Activated naive CD8-positive, alpha-beta T cell treated with anti-CD3 and anti-CD28 coated beads, Interleukin-2, amount 10 ng/mL, durations not matched to agents 7 days and 5 days (primary cell): ENCODE results near the gene TIAM1. TPM values are rescaled to one million over a fixed set of nuclear protein-coding genes. Genes with fewer than 3 reads are reported as not detected.

Experiments
- ATAC-seq: fragments of 150-1000 bp; cut with Tn5 transposase; one replicate; pipeline ENCODE4 v1.10.0; 2021; ENCODE audit warnings: low read depth, moderate library complexity
- POLR2A ChIA-PET: fragments of 350-600 bp; sonication (Branson Sonifier 250); formaldehyde crosslinking; loops from one replicate; lab custom pipeline; 2021; ENCODE audit warnings: antibody characterized with exemption; lab: Charles Lee
- DNase-seq: peaks from one replicate; pipeline ENCODE4 v3.0.0; 2021
- H3K27ac Mint-ChIP-seq: one replicate; pipeline ENCODE4 v1.8.0; 2022; ENCODE audit warnings: mild to moderate bottlenecking, mixed read lengths
- H3K27me3 Mint-ChIP-seq: one replicate; pipeline ENCODE4 v1.8.0; 2022; ENCODE audit warnings: mild to moderate bottlenecking, moderate library complexity, mixed read lengths
- H3K36me3 Mint-ChIP-seq: one replicate; pipeline ENCODE4 v1.8.0; 2021; ENCODE audit warnings: mild to moderate bottlenecking, mixed read lengths
- H3K4me1 Mint-ChIP-seq: one replicate; pipeline ENCODE4 v1.8.0; 2021; ENCODE audit warnings: mixed read lengths
- H3K4me3 Mint-ChIP-seq: one replicate; pipeline ENCODE4 v1.8.0; 2022; ENCODE audit warnings: mild to moderate bottlenecking, moderate library complexity, mixed read lengths
- H3K9me3 Mint-ChIP-seq: one replicate; pipeline ENCODE4 v1.8.0; 2021; ENCODE audit warnings: mixed read lengths
- total RNA-seq, 2 experiments: library from RNA; stranded (reverse); gene quantifications; one replicate each; pipeline ENCODE4 v1.2.3, GENCODE V29; 2021

The TIAM1 gene
- total RNA-seq, 2 experiments from 2014 or later, result 21.8 to 23.7 TPM

DNA sequence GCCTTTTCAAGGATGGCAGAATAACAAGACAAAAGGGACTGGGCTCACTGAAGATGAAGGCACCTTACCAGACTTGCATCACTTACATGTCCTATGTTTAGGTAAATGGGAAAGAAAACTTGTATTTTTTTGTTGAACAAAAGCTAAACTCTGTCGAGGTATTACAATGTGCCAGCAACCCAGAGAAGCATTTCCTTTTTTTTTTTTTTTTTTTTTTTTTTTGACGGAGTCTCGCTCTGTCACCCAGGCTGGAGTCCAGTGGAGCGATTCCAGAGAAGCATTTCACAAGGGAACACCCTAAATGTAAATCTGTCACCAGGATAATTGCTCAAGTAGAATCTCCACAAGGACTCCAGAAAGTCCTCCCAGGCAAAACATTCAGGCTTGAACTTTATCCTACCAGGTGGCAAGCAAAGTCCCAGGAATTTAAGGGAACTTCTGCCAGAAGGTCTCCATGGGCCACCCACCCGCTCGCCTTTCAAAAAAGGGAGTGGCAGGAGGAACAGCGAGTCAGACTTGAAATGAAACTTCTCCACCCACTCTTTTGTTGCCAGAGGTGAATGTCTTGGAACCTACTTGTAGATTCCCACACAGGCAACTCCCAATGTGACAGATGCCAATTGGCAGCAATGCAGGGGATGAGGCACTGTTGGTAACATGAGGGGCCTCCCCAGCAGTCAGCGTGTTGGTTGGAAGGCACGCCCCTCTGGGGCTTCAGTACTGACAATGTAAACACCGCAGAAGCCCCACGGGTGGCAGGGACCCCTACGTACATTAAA lies 125.0 kb downstream of the TIAM1 start:
- H3K27me3 Mint-ChIP-seq, result peaks cover 2% of the 10 kb centered on the region
- H3K4me3 Mint-ChIP-seq, result no peak overlapping the region
- no peaks in the 10 kb centered on the region for H3K9me3 Mint-ChIP-seq
- no peak for ATAC-seq
- H3K27ac Mint-ChIP-seq, result no peak overlapping the region
- peaks cover 2% of the 10 kb centered on the region for H3K4me1 Mint-ChIP-seq
- POLR2A ChIA-PET, result interaction anchor here (0.6 kb wide), 1 partner anchor 25 kb away, joined by 3 read pairs; no protein-coding TSS in a partner anchor
- peaks cover 10% of the 10 kb centered on the region for H3K36me3 Mint-ChIP-seq
- DNase-seq, result no peak

GRCh38 chr21:31216206-31216605 lies 127.9 kb downstream of the TIAM1 start:
- ATAC-seq (no peak), DNase-seq (no peak)
- no peak overlapping the region for H3K4me3 Mint-ChIP-seq
- peaks cover 2% of the 10 kb centered on the region for H3K4me1 Mint-ChIP-seq
- H3K27me3 Mint-ChIP-seq, result peaks cover 2% of the 10 kb centered on the region
- H3K27ac Mint-ChIP-seq, result no peak overlapping the region
- peaks cover 6% of the 10 kb centered on the region for H3K36me3 Mint-ChIP-seq
- POLR2A ChIA-PET, result no interaction called here
- no peaks in the 10 kb centered on the region for H3K9me3 Mint-ChIP-seq

GRCh38 chr21:31213787-31214186 lies 130.3 kb downstream of the TIAM1 start:
- POLR2A ChIA-PET, result interaction anchor here (0.6 kb wide), 1 partner anchor 15 kb away, joined by 3 read pairs; no protein-coding TSS in a partner anchor
- no peaks in the 10 kb centered on the region for H3K9me3 Mint-ChIP-seq
- no peak overlapping the region for H3K4me3 Mint-ChIP-seq
- H3K4me1 Mint-ChIP-seq, result peaks cover 2% of the 10 kb centered on the region
- peaks cover 9% of the 10 kb centered on the region for H3K36me3 Mint-ChIP-seq
- no peak overlapping the region for H3K27ac Mint-ChIP-seq
- DNase-seq, result no peak
- peak; percentile 52 for ATAC-seq
- H3K27me3 Mint-ChIP-seq, result no peaks in the 10 kb centered on the region

GRCh38 chr21:31211836-31212235 lies 132.2 kb downstream of the TIAM1 start:
- Mint-ChIP-seq H3K27ac (no peak overlapping the region), H3K4me3 (no peak overlapping the region), H3K4me1 (peaks cover 2% of the 10 kb centered on the region), H3K27me3 (no peaks in the 10 kb centered on the region), H3K36me3 (peaks cover 8% of the 10 kb centered on the region), H3K9me3 (no peaks in the 10 kb centered on the region)
- ATAC-seq (no peak), DNase-seq (no peak)
- POLR2A ChIA-PET, result no interaction called here

DNA sequence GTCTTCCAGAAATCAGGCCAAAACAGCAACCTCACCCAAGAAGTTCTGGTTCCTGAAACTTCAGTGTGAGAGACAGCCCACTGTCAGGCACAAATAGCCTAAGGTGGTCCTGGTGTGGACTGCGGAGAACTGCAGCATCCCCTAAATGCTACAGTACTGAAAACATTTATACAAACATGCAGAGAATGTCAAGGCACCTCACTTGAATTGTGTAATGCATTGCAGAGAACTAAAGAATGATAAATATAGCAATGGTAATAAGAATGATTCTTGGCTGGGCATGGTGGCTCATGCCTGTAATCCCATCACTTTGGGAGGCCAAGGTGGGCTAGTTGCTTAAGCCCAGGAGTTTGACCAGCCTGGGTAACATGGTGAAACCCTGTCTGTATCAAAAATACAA lies 138.6 kb downstream of the TIAM1 start:
- Mint-ChIP-seq H3K36me3 (peaks cover 6% of the 10 kb centered on the region), H3K27ac (no peak overlapping the region), H3K9me3 (no peaks in the 10 kb centered on the region), H3K4me1 (no peaks in the 10 kb centered on the region), H3K4me3 (no peak overlapping the region), H3K27me3 (no peaks in the 10 kb centered on the region)
- POLR2A ChIA-PET, result no interaction called here
- no peak for ATAC-seq
- no peak for DNase-seq

DNA sequence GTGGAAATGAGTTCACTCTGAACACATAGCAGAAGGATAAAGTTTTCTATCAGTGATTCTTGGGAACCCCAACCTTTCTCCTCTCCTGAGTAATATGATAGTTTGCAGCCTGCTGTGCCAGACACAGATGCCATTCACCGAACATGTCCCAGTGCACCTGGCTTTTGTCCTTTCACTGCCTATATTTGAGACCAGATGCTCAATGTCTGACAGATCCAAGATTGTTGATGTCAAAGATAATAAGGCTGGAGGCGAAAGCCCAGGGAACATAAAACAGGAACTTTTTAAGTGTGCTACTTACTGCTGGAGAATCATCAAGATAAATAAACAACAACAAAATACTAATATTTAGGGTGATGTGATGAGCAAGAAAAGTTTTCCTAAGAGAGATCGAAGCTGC lies 139.3 kb downstream of the TIAM1 start:
- Mint-ChIP-seq H3K27ac (no peak overlapping the region), H3K4me3 (no peak overlapping the region), H3K9me3 (no peaks in the 10 kb centered on the region), H3K4me1 (no peaks in the 10 kb centered on the region), H3K27me3 (no peaks in the 10 kb centered on the region), H3K36me3 (peaks cover 4% of the 10 kb centered on the region)
- POLR2A ChIA-PET, result no interaction called here
- DNase-seq (no peak), ATAC-seq (no peak)

DNA sequence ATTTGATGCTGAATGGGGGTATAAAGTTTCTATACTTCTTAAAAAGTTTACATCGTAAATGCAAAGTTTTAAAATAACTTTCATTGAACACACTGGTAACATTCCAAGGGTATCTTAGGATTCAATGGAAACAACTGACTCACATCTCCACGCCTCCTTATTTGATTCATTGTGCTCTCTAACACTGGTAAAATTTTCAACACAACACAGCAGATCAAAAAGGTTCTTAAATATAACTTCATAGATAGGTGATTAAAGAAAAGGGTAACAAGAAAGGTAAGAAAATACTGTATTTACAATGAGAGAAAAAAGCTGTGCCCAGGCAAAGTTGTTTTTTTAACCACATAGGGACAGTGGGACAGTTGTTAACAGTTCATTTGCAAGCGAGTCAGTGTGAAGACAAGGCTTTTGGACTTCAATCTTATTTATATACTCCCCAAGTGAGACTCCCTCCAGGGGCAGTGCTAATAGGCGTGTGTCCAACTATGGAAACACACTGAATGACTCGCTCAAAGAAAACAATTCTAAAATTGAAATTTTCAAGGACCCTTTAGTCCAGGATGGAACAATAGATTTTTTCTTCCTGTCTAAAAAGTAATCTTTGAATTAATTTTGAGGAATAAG lies 140.5 kb downstream of the TIAM1 start:
- no peak overlapping the region for H3K4me3 Mint-ChIP-seq
- H3K27ac Mint-ChIP-seq, result no peak overlapping the region
- POLR2A ChIA-PET, result no interaction called here
- H3K9me3 Mint-ChIP-seq, result no peaks in the 10 kb centered on the region
- H3K4me1 Mint-ChIP-seq, result peaks cover 3% of the 10 kb centered on the region
- peaks cover 3% of the 10 kb centered on the region for H3K36me3 Mint-ChIP-seq
- DNase-seq (no peak), ATAC-seq (no peak)
- no peaks in the 10 kb centered on the region for H3K27me3 Mint-ChIP-seq

- POLR2A ChIA-PET, result no interaction called here
- no peak overlapping the region for H3K27ac Mint-ChIP-seq
- H3K36me3 Mint-ChIP-seq, result peaks cover 4% of the 10 kb centered on the region
- ATAC-seq (no peak), DNase-seq (no peak)
- H3K4me3 Mint-ChIP-seq, result no peak overlapping the region
- H3K27me3 Mint-ChIP-seq, result no peaks in the 10 kb centered on the region
- H3K9me3 Mint-ChIP-seq, result no peaks in the 10 kb centered on the region
- H3K4me1 Mint-ChIP-seq, result peaks cover 3% of the 10 kb centered on the region
These were observed 142.5 kb downstream of the TIAM1 start for GRCh38 chr21:31201548-31201947.

DNA sequence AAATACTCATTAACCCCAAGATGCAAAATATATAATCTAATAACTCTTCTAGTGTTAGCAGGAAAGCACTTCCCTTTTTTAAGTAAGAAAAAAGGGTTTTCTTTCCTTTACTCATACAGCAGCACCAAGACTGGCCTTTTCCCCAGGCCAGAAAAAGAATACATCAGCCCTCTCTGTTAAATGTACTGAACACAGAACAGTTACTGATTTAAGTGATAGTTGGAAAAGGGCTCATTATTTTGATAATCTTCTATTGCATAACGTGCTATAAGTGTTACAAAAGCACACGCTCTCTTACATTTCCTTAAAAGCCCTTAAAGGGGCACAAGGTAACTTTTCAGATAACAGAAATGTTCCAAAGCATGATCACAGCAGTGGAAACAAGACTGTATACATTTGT lies 142.9 kb downstream of the TIAM1 start:
- DNase-seq (no peak), ATAC-seq (no peak)
- H3K36me3 Mint-ChIP-seq, result peaks cover 4% of the 10 kb centered on the region
- H3K27ac Mint-ChIP-seq, result no peak overlapping the region
- no peak overlapping the region for H3K4me3 Mint-ChIP-seq
- no peaks in the 10 kb centered on the region for H3K27me3 Mint-ChIP-seq
- no peaks in the 10 kb centered on the region for H3K9me3 Mint-ChIP-seq
- POLR2A ChIA-PET, result no interaction called here
- H3K4me1 Mint-ChIP-seq, result peaks cover 3% of the 10 kb centered on the region

DNA sequence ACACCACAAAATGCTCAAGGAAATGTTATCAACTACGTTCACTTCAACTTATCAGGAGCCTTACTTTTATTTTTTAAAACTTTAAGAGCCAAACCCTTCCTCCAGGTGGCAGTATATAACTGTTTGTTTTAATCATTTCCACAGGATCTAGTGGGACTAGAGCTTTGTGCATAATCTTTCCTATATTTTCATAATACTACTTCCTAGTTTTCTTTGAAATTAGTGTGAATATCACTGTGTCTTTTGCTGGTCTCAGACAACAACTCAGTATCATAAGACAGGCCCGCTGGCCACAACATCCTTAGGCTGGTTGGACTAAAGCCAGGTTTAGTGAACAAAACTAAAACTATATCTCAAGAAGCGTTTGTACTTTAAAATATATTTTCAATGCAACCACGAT lies 145.5 kb downstream of the TIAM1 start:
- POLR2A ChIA-PET, result interaction anchor here (0.6 to 1.3 kb wide), 2 partner anchors 15 to 382 kb away, joined by 3 read pairs; no protein-coding TSS in a partner anchor
- ATAC-seq (peak; percentile 33), DNase-seq (no peak)
- Mint-ChIP-seq H3K4me1 (peaks cover 11% of the 10 kb centered on the region), H3K27me3 (no peaks in the 10 kb centered on the region), H3K4me3 (no peak overlapping the region), H3K9me3 (no peaks in the 10 kb centered on the region), H3K36me3 (peaks cover 3% of the 10 kb centered on the region), H3K27ac (no peak overlapping the region)

DNA sequence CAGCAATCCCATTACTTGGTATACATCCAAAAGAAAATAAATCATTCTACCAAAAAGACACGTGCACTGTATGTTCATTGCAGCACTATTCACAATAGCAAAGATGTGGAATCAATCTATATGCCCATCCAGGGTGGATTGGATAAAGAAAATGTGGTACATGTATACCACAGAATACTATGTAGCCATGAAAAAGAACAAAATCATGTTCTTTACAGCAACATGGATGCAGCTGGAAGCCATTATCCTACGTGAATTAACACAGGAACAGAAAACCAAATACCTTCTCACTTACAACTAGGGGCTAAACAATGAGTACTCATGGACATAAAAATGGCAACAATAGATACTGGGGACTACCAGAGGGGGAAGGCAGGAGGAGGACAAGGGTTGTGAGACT lies 147.3 kb downstream of the TIAM1 start:
- no peak overlapping the region for H3K27ac Mint-ChIP-seq
- H3K27me3 Mint-ChIP-seq, result no peaks in the 10 kb centered on the region
- no peaks in the 10 kb centered on the region for H3K9me3 Mint-ChIP-seq
- ATAC-seq (no peak), DNase-seq (no peak)
- H3K4me3 Mint-ChIP-seq, result no peak overlapping the region
- H3K4me1 Mint-ChIP-seq, result peaks cover 11% of the 10 kb centered on the region
- H3K36me3 Mint-ChIP-seq, result peaks cover 5% of the 10 kb centered on the region
- POLR2A ChIA-PET, result interaction anchor here (0.6 kb wide), 1 partner anchor 38 kb away, joined by 3 read pairs; no protein-coding TSS in a partner anchor

GRCh38 chr21:31195334-31196015 lies 148.6 kb downstream of the TIAM1 start:
- peak overlapping the region; percentile 10 for H3K27ac Mint-ChIP-seq
- DNase-seq (no peak), ATAC-seq (no peak)
- H3K9me3 Mint-ChIP-seq, result no peaks in the 10 kb centered on the region
- H3K4me1 Mint-ChIP-seq, result peaks cover 11% of the 10 kb centered on the region
- POLR2A ChIA-PET, result interaction anchor here (1.8 kb wide), 1 partner anchor 364 kb away, joined by 6 read pairs; no protein-coding TSS in a partner anchor
- H3K4me3 Mint-ChIP-seq, result peak overlapping the region; percentile 25
- H3K27me3 Mint-ChIP-seq, result no peaks in the 10 kb centered on the region
- H3K36me3 Mint-ChIP-seq, result peaks cover 5% of the 10 kb centered on the region

DNA sequence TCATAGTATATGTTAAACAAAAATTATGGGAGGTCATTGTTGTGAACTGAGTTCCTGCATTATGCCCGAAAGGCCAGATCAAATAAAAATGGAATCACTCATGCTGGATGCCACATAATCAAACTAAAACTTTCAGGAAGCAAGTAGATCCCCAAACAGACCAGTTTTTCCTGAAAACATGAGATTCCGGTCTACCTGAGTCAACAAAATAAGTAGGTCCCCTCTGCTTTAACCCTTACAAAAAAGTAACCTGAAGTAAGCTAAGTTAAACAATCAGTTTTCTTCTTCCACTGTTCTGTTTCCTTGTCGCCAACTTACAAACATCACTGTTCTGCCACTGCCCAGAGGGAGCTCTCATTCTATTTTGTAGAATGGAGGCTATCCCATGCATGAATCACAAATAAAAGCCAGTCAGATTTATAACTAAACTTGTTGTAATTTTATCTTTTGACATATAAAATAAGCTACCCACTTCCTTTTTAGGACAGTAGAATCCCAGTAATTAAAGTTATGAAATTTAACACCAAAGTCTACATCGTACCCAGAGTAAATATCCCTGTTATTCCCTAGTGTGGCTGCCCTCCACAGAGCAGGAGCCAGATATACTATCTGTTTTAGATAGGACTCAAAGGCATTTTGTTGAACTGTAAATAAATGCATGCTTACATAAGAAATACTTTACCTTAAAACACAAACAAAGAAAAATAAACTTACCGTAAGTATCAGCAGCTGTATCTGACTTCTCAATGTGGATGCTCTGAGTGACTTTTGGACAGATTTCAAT lies 149.4 kb downstream of the TIAM1 start:
- POLR2A ChIA-PET, result interaction anchor here (1.8 kb wide), 1 partner anchor 364 kb away, joined by 6 read pairs; no protein-coding TSS in a partner anchor
- Mint-ChIP-seq H3K36me3 (peaks cover 7% of the 10 kb centered on the region), H3K27me3 (no peaks in the 10 kb centered on the region), H3K9me3 (no peaks in the 10 kb centered on the region), H3K4me1 (peaks cover 12% of the 10 kb centered on the region), H3K4me3 (no peak overlapping the region), H3K27ac (no peak overlapping the region)
- ATAC-seq, result no peak
- no peak for DNase-seq
